Stimulated activated naive CD4-positive, alpha-beta T cell (primary cell): Measurements from ENCODE around the gene HLA-DPA1.

Experiments
- DNase-seq, 6 experiments: peaks; one replicate each; lab custom pipeline; 2025; lab: John Stamatoyannopoulos, UW

HLA-DPA1 gene

GRCh38 chr6:33017018-33017417, 56.4 kb downstream of the HLA-DPA1 start:
- no peak for DNase-seq

- no peak for DNase-seq
These were observed 57.7 kb downstream of the HLA-DPA1 start for GRCh38 chr6:33015798-33016197.

GRCh38 chr6:33014841-33015634, 58.4 kb downstream of the HLA-DPA1 start:
- peak in 5 of 6 experiments; percentile 18 to 81 (median 69) for DNase-seq
